DND-41 (cell line): Measurements from ENCODE around the gene VIM.
"Not testable (repeated sequence)": the region's sequence is repeated elsewhere in the genome, so short reads cannot be mapped to it uniquely, and the experiment has no call there.

Source experiments
- ATAC-seq: fragments of 200-7000 bp; cut with Tn5 transposase; 3 replicates; pipeline ENCODE4 v1.9.1; 2021; ENCODE audit warnings: low read depth; ENCODE audit not compliant: insufficient read depth
- DNase-seq: peaks from one replicate; pipeline ENCODE4 v3.0.0-alpha.2; 2020
- H2AFZ ChIP-seq: 2 replicates; pipeline ENCODE4 v1.6.0; 2012; ENCODE audit warnings: low read depth, low read length
- H3K27ac ChIP-seq: 2 replicates; pipeline ENCODE4 v1.5.1; 2012; ENCODE audit warnings: low read length, inconsistent platforms
- H3K27me3 ChIP-seq: fragments of 200-600 bp; sonication (generic); 2 replicates; pipeline ENCODE4 v1.6.0; 2012; ENCODE audit warnings: low read length, mild to moderate bottlenecking, inconsistent platforms; ENCODE audit not compliant: insufficient read depth, poor library complexity
- H3K36me3 ChIP-seq: 2 replicates; pipeline ENCODE4 v1.5.1; 2012; ENCODE audit warnings: low read length, inconsistent platforms; ENCODE audit not compliant: insufficient read depth
- H3K4me1 ChIP-seq: 2 replicates; pipeline ENCODE4 v1.5.1; 2012; ENCODE audit warnings: mild to moderate bottlenecking, low read length; ENCODE audit not compliant: insufficient read depth
- H3K4me2 ChIP-seq: 2 replicates; pipeline ENCODE4 v1.6.0; 2012; ENCODE audit warnings: mild to moderate bottlenecking, moderate library complexity, low read length, inconsistent platforms; ENCODE audit not compliant: insufficient read depth
- H3K4me3 ChIP-seq, 2 experiments: fragments of 200-600 bp in 1 of 2; shearing (Covaris generic) in 1 of 2; 2 replicates each; pipeline ENCODE4 v1.5.1; 2012 to 2016; ENCODE audit warnings: inconsistent platforms in 2 of 2, low read length in 2 of 2, mild to moderate bottlenecking in 2 of 2, low read depth in 1 of 2, moderate library complexity in 1 of 2
- H3K79me2 ChIP-seq: 2 replicates; pipeline ENCODE4 v1.6.0; 2012; ENCODE audit warnings: low read length, inconsistent platforms; ENCODE audit not compliant: insufficient read depth
- H3K9ac ChIP-seq: 2 replicates; pipeline ENCODE4 v1.6.0; 2012; ENCODE audit warnings: low read depth, mild to moderate bottlenecking, inconsistent platforms, low read length, moderate library complexity
- H3K9me3 ChIP-seq: 2 replicates; pipeline ENCODE4 v1.5.1; 2012; ENCODE audit warnings: low read length, moderate library complexity, mild to moderate bottlenecking, inconsistent platforms; ENCODE audit not compliant: insufficient read depth, severe bottlenecking
- H4K20me1 ChIP-seq: 2 replicates; pipeline ENCODE4 v1.6.0; 2012; ENCODE audit warnings: low read length; ENCODE audit not compliant: insufficient read depth
- EZH2 ChIP-seq: IDR thresholded peaks from 3 replicates; pipeline ENCODE4 v1.6.1; 2012; ENCODE audit warnings: borderline replicate concordance, low read depth, mild to moderate bottlenecking, moderate library complexity, low read length, inconsistent platforms; ENCODE audit not compliant: severe bottlenecking
- TF ChIP-seq, protein P1 (sequence below): IDR thresholded peaks from 2 replicates; pipeline ENCODE4 v1.5.1; 2012; ENCODE audit warnings: borderline replicate concordance, low read length, moderate library complexity, mild to moderate bottlenecking; ENCODE audit not compliant: poor library complexity, severe bottlenecking; ENCODE audit errors: extremely low read depth

VIM gene

GRCh38 chr10:17265468-17265867, 37.4 kb downstream of the VIM start:
- no peak overlapping the region for H3K27ac ChIP-seq
- H3K4me2 ChIP-seq = no peak overlapping the region
- no peaks in the 10 kb centered on the region for H3K27me3 ChIP-seq
- DNase-seq (no peak), ATAC-seq (no peak)
- no peaks in the 10 kb centered on the region for H3K79me2 ChIP-seq
- no peak overlapping the region for H2AFZ ChIP-seq
- peaks cover 31% of the 10 kb centered on the region for H3K9me3 ChIP-seq
- no peak for TF ChIP-seq EZH2
- TF ChIP-seq, protein P1, sequence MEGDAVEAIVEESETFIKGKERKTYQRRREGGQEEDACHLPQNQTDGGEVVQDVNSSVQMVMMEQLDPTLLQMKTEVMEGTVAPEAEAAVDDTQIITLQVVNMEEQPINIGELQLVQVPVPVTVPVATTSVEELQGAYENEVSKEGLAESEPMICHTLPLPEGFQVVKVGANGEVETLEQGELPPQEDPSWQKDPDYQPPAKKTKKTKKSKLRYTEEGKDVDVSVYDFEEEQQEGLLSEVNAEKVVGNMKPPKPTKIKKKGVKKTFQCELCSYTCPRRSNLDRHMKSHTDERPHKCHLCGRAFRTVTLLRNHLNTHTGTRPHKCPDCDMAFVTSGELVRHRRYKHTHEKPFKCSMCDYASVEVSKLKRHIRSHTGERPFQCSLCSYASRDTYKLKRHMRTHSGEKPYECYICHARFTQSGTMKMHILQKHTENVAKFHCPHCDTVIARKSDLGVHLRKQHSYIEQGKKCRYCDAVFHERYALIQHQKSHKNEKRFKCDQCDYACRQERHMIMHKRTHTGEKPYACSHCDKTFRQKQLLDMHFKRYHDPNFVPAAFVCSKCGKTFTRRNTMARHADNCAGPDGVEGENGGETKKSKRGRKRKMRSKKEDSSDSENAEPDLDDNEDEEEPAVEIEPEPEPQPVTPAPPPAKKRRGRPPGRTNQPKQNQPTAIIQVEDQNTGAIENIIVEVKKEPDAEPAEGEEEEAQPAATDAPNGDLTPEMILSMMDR = no peak
- no peaks in the 10 kb centered on the region for H4K20me1 ChIP-seq
- H3K4me3 ChIP-seq = no peak overlapping the region
- H3K36me3 ChIP-seq = no peaks in the 10 kb centered on the region
- no peak overlapping the region for H3K9ac ChIP-seq
- no peaks in the 10 kb centered on the region for H3K4me1 ChIP-seq

GRCh38 chr10:17266549-17266948, 38.5 kb downstream of the VIM start:
- not testable (repeated sequence) for H3K4me3 ChIP-seq, H3K4me2 ChIP-seq, H3K36me3 ChIP-seq, DNase-seq, H3K9ac ChIP-seq, H3K79me2 ChIP-seq, H3K4me1 ChIP-seq, H3K27me3 ChIP-seq, ATAC-seq, H2AFZ ChIP-seq, H4K20me1 ChIP-seq, H3K27ac ChIP-seq
- peaks cover 29% of the 10 kb centered on the region for H3K9me3 ChIP-seq

DNA sequence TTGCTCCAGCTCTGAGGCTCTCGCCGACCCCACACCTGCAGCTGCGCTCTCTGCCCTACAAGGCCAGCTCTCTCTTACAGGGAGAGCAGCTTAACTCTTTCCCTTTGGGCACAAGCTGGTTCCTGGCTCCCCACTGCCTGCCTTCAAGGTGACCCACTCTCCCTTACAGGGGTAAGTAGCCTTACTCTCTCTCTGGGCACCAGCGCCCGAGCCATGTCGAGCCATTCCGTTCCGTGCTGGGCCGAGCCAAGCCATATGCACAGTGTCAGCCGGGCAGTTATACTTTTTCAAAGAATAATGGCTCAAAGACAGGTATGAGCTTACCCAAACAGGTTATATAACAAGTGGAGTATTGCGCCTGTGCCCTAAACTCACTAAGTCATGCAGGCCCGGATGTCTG, 44.6 kb downstream of the VIM start:
- Histone ChIP-seq H3K9me3 (no peaks in the 10 kb centered on the region), H3K27ac (no peak overlapping the region), H3K4me2 (no peak overlapping the region), H3K4me1 (no peaks in the 10 kb centered on the region), H3K36me3 (no peaks in the 10 kb centered on the region), H3K27me3 (no peaks in the 10 kb centered on the region), H3K79me2 (no peaks in the 10 kb centered on the region), H4K20me1 (no peaks in the 10 kb centered on the region), H3K4me3 (no peak overlapping the region), H2AFZ (no peak overlapping the region), H3K9ac (no peak overlapping the region)
- ATAC-seq (no peak), DNase-seq (no peak)
- no peak for TF ChIP-seq EZH2
- TF ChIP-seq, protein P1 = no peak

- H3K27ac ChIP-seq = no peak overlapping the region
- DNase-seq (no peak), ATAC-seq (no peak)
- H3K4me1 ChIP-seq = no peaks in the 10 kb centered on the region
- no peak overlapping the region for H3K4me3 ChIP-seq
- H3K4me2 ChIP-seq = no peak overlapping the region
- H2AFZ ChIP-seq = no peak overlapping the region
- H3K79me2 ChIP-seq = no peaks in the 10 kb centered on the region
- TF ChIP-seq, protein P1 = no peak
- no peak for TF ChIP-seq EZH2
- H3K27me3 ChIP-seq = no peaks in the 10 kb centered on the region
- no peaks in the 10 kb centered on the region for H3K36me3 ChIP-seq
- H4K20me1 ChIP-seq = no peaks in the 10 kb centered on the region
- no peaks in the 10 kb centered on the region for H3K9me3 ChIP-seq
- no peak overlapping the region for H3K9ac ChIP-seq
These were observed 45.4 kb downstream of the VIM start for GRCh38 chr10:17273403-17273802.
